ENCODE data around the gene IQSEC3.
"Not testable (repeated sequence)": the region's sequence is repeated elsewhere in the genome, so short reads cannot be mapped to it uniquely, and the experiment has no call there.

DNA sequence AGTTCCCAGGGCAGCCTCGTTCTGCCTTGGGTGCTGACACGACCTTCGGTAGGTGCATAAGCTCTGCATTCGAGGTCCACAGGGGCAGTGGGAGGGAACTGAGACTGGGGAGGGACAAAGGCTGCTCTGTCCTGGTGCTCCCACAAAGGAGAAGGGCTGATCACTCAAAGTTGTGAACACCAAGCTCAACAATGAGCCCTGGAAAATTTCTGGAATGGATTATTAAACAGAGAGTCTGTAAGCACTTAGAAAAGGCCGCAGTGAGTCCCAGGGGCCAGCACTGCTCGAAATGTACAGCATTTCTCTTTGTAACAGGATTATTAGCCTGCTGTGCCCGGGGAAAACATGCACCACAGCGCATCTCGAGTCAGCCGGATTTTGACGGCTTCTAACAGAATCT, 46.7 kb upstream of the IQSEC3 start:
- TF ChIP-seq SP1 (IDR thresholded peaks at IDR 0.05); SP1 (CRISPR knock-in tag; IDR thresholded peaks at IDR 0.05); ZNF121 (CRISPR knock-in tag; IDR thresholded peaks at IDR 0.05); ZNF451 (CRISPR knock-in tag; IDR thresholded peaks at IDR 0.05); FOSL1 (CRISPR knock-in tag; IDR thresholded peaks at IDR 0.05; ENCODE audit: borderline replicate concordance); ZNF766 (CRISPR knock-in tag; IDR thresholded peaks at IDR 0.05; ENCODE audit: borderline replicate concordance); SMC3 (IDR thresholded peaks at IDR 0.05; ENCODE audit: low read length); TARDBP (CRISPR knock-in tag; IDR thresholded peaks at IDR 0.05); SALL2 (CRISPR knock-in tag; IDR thresholded peaks at IDR 0.05): not testable (repeated sequence)
- TF ChIP-seq, protein P1, sequence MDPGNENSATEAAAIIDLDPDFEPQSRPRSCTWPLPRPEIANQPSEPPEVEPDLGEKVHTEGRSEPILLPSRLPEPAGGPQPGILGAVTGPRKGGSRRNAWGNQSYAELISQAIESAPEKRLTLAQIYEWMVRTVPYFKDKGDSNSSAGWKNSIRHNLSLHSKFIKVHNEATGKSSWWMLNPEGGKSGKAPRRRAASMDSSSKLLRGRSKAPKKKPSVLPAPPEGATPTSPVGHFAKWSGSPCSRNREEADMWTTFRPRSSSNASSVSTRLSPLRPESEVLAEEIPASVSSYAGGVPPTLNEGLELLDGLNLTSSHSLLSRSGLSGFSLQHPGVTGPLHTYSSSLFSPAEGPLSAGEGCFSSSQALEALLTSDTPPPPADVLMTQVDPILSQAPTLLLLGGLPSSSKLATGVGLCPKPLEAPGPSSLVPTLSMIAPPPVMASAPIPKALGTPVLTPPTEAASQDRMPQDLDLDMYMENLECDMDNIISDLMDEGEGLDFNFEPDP (CRISPR knock-in tag; conservative IDR thresholded peaks at IDR 0.05): not testable (repeated sequence)
- TF ChIP-seq, protein P2, sequence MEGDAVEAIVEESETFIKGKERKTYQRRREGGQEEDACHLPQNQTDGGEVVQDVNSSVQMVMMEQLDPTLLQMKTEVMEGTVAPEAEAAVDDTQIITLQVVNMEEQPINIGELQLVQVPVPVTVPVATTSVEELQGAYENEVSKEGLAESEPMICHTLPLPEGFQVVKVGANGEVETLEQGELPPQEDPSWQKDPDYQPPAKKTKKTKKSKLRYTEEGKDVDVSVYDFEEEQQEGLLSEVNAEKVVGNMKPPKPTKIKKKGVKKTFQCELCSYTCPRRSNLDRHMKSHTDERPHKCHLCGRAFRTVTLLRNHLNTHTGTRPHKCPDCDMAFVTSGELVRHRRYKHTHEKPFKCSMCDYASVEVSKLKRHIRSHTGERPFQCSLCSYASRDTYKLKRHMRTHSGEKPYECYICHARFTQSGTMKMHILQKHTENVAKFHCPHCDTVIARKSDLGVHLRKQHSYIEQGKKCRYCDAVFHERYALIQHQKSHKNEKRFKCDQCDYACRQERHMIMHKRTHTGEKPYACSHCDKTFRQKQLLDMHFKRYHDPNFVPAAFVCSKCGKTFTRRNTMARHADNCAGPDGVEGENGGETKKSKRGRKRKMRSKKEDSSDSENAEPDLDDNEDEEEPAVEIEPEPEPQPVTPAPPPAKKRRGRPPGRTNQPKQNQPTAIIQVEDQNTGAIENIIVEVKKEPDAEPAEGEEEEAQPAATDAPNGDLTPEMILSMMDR (CRISPR knock-in tag; IDR thresholded peaks at IDR 0.05): not testable (repeated sequence)
- TF ChIP-seq, protein P3, sequence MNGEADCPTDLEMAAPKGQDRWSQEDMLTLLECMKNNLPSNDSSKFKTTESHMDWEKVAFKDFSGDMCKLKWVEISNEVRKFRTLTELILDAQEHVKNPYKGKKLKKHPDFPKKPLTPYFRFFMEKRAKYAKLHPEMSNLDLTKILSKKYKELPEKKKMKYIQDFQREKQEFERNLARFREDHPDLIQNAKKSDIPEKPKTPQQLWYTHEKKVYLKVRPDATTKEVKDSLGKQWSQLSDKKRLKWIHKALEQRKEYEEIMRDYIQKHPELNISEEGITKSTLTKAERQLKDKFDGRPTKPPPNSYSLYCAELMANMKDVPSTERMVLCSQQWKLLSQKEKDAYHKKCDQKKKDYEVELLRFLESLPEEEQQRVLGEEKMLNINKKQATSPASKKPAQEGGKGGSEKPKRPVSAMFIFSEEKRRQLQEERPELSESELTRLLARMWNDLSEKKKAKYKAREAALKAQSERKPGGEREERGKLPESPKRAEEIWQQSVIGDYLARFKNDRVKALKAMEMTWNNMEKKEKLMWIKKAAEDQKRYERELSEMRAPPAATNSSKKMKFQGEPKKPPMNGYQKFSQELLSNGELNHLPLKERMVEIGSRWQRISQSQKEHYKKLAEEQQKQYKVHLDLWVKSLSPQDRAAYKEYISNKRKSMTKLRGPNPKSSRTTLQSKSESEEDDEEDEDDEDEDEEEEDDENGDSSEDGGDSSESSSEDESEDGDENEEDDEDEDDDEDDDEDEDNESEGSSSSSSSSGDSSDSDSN (CRISPR knock-in tag; IDR thresholded peaks at IDR 0.05): not testable (repeated sequence)
